ENCODE measurements around the gene BMERB1.
"Not testable (repeated sequence)": the region's sequence is repeated elsewhere in the genome, so short reads cannot be mapped to it uniquely, and the experiment has no call there.

Gene BMERB1

GRCh38 chr16:15440852-15441251 is 6.5 kb downstream of the BMERB1 start:
- H3K9me3 ChIP-seq (ENCODE audit: control insufficient read depth in 5 of 5, low read length in 5 of 5): peaks cover 0 to 7% (median 3%) of the 10 kb centered on the region in 5 donors
- peak overlapping the region; percentile 78 for H3K27ac ChIP-seq (ENCODE audit: low read depth, low read length)
- peaks cover 4 to 21% (median 17%) of the 10 kb centered on the region in 5 donors for H3K4me1 ChIP-seq (ENCODE audit: control insufficient read depth in 5 of 5, insufficient read depth in 5 of 5, low read length in 5 of 5)
- no peaks in the 10 kb centered on the region for H3K27me3 ChIP-seq (ENCODE audit: control insufficient read depth in 5 of 5, insufficient read depth in 4 of 5, low read length in 5 of 5)
- H3K4me3 ChIP-seq (ENCODE audit: low read depth in 1 of 5, low read length in 5 of 5): no peak overlapping the region
- H3K36me3 ChIP-seq (ENCODE audit: control insufficient read depth in 5 of 5, insufficient read depth in 5 of 5, low read length in 5 of 5): no peaks in the 10 kb centered on the region
- peak overlapping the region in 1 of 5 donors; percentile 44 for H3K9ac ChIP-seq (ENCODE audit: low read length in 5 of 5)

- H3K4me1 ChIP-seq (ENCODE audit: control insufficient read depth in 5 of 5, insufficient read depth in 5 of 5, low read length in 5 of 5): peaks cover 4 to 21% (median 15%) of the 10 kb centered on the region in 5 donors
- H3K36me3 ChIP-seq (ENCODE audit: control insufficient read depth in 5 of 5, insufficient read depth in 5 of 5, low read length in 5 of 5); H3K4me3 ChIP-seq (ENCODE audit: low read depth in 1 of 5, low read length in 5 of 5); H3K9me3 ChIP-seq (ENCODE audit: control insufficient read depth in 5 of 5, low read length in 5 of 5); H3K27ac ChIP-seq (ENCODE audit: low read depth, low read length); H3K27me3 ChIP-seq (ENCODE audit: control insufficient read depth in 5 of 5, insufficient read depth in 4 of 5, low read length in 5 of 5); H3K9ac ChIP-seq (ENCODE audit: low read length in 5 of 5): not testable (repeated sequence)
Observed at GRCh38 chr16:15442140-15442539, 7.8 kb downstream of the BMERB1 start.

GRCh38 chr16:15443753-15444152 is 9.4 kb downstream of the BMERB1 start:
- H3K36me3 ChIP-seq (ENCODE audit: control insufficient read depth in 5 of 5, insufficient read depth in 5 of 5, low read length in 5 of 5): no peaks in the 10 kb centered on the region
- no peak overlapping the region for H3K9ac ChIP-seq (ENCODE audit: low read length in 5 of 5)
- H3K27ac ChIP-seq (ENCODE audit: low read depth, low read length): no peak overlapping the region
- H3K9me3 ChIP-seq (ENCODE audit: control insufficient read depth in 5 of 5, low read length in 5 of 5): peaks cover 0 to 7% (median 3%) of the 10 kb centered on the region in 5 donors
- no peaks in the 10 kb centered on the region for H3K27me3 ChIP-seq (ENCODE audit: control insufficient read depth in 5 of 5, insufficient read depth in 4 of 5, low read length in 5 of 5)
- H3K4me3 ChIP-seq (ENCODE audit: low read depth in 1 of 5, low read length in 5 of 5): no peak overlapping the region
- H3K4me1 ChIP-seq (ENCODE audit: control insufficient read depth in 5 of 5, insufficient read depth in 5 of 5, low read length in 5 of 5): peaks cover 4 to 21% (median 15%) of the 10 kb centered on the region in 5 donors

GRCh38 chr16:15444264-15444663 is 9.9 kb downstream of the BMERB1 start:
- Histone ChIP-seq H3K27me3 (ENCODE audit: control insufficient read depth in 5 of 5, insufficient read depth in 4 of 5, low read length in 5 of 5) (no peaks in the 10 kb centered on the region), H3K27ac (ENCODE audit: low read depth, low read length) (no peak overlapping the region), H3K9ac (ENCODE audit: low read length in 5 of 5) (no peak overlapping the region), H3K9me3 (ENCODE audit: control insufficient read depth in 5 of 5, low read length in 5 of 5) (peaks cover 0 to 7% (median 3%) of the 10 kb centered on the region in 5 donors), H3K4me1 (ENCODE audit: control insufficient read depth in 5 of 5, insufficient read depth in 5 of 5, low read length in 5 of 5) (peaks cover 4 to 21% (median 15%) of the 10 kb centered on the region in 5 donors), H3K4me3 (ENCODE audit: low read depth in 1 of 5, low read length in 5 of 5) (no peak overlapping the region), H3K36me3 (ENCODE audit: control insufficient read depth in 5 of 5, insufficient read depth in 5 of 5, low read length in 5 of 5) (no peaks in the 10 kb centered on the region)

GRCh38 chr16:15445450-15445849 is 11.1 kb downstream of the BMERB1 start:
- no peaks in the 10 kb centered on the region for H3K36me3 ChIP-seq (ENCODE audit: control insufficient read depth in 5 of 5, insufficient read depth in 5 of 5, low read length in 5 of 5)
- H3K27ac ChIP-seq (ENCODE audit: low read depth, low read length): no peak overlapping the region
- H3K4me3 ChIP-seq (ENCODE audit: low read depth in 1 of 5, low read length in 5 of 5): no peak overlapping the region
- peaks cover 3 to 12% (median 7%) of the 10 kb centered on the region in 5 donors for H3K4me1 ChIP-seq (ENCODE audit: control insufficient read depth in 5 of 5, insufficient read depth in 5 of 5, low read length in 5 of 5)
- H3K9ac ChIP-seq (ENCODE audit: low read length in 5 of 5): no peak overlapping the region
- H3K9me3 ChIP-seq (ENCODE audit: control insufficient read depth in 5 of 5, low read length in 5 of 5): peaks cover 0 to 7% (median 3%) of the 10 kb centered on the region in 5 donors
- no peaks in the 10 kb centered on the region for H3K27me3 ChIP-seq (ENCODE audit: control insufficient read depth in 5 of 5, insufficient read depth in 4 of 5, low read length in 5 of 5)

GRCh38 chr16:15446901-15447300 is 12.5 kb downstream of the BMERB1 start:
- H3K9ac ChIP-seq (ENCODE audit: low read length in 5 of 5): no peak overlapping the region
- H3K9me3 ChIP-seq (ENCODE audit: control insufficient read depth in 5 of 5, low read length in 5 of 5): peaks cover 0 to 7% (median 3%) of the 10 kb centered on the region in 5 donors
- H3K27me3 ChIP-seq (ENCODE audit: control insufficient read depth in 5 of 5, insufficient read depth in 4 of 5, low read length in 5 of 5): no peaks in the 10 kb centered on the region
- peaks cover 0 to 8% (median 7%) of the 10 kb centered on the region in 5 donors for H3K4me1 ChIP-seq (ENCODE audit: control insufficient read depth in 5 of 5, insufficient read depth in 5 of 5, low read length in 5 of 5)
- H3K27ac ChIP-seq (ENCODE audit: low read depth, low read length): no peak overlapping the region
- H3K36me3 ChIP-seq (ENCODE audit: control insufficient read depth in 5 of 5, insufficient read depth in 5 of 5, low read length in 5 of 5): no peaks in the 10 kb centered on the region
- no peak overlapping the region for H3K4me3 ChIP-seq (ENCODE audit: low read depth in 1 of 5, low read length in 5 of 5)

- Histone ChIP-seq H3K4me3 (ENCODE audit: low read depth in 1 of 5, low read length in 5 of 5) (no peak overlapping the region), H3K4me1 (ENCODE audit: control insufficient read depth in 5 of 5, insufficient read depth in 5 of 5, low read length in 5 of 5) (peaks cover 0 to 14% (median 12%) of the 10 kb centered on the region in 5 donors), H3K9me3 (ENCODE audit: control insufficient read depth in 5 of 5, low read length in 5 of 5) (peaks cover 0 to 2% (median 0%) of the 10 kb centered on the region in 5 donors), H3K27ac (ENCODE audit: low read depth, low read length) (no peak overlapping the region), H3K36me3 (ENCODE audit: control insufficient read depth in 5 of 5, insufficient read depth in 5 of 5, low read length in 5 of 5) (no peaks in the 10 kb centered on the region), H3K27me3 (ENCODE audit: control insufficient read depth in 5 of 5, insufficient read depth in 4 of 5, low read length in 5 of 5) (no peaks in the 10 kb centered on the region), H3K9ac (ENCODE audit: low read length in 5 of 5) (no peak overlapping the region)
Observed at GRCh38 chr16:15450624-15451023, 16.2 kb downstream of the BMERB1 start.

- no peak overlapping the region for H3K4me3 ChIP-seq (ENCODE audit: low read depth in 1 of 5, low read length in 5 of 5)
Observed at GRCh38 chr16:15451098-15451731, 16.8 kb downstream of the BMERB1 start.

GRCh38 chr16:15452246-15452855 is 18.0 kb downstream of the BMERB1 start:
- H3K9ac ChIP-seq (ENCODE audit: low read length in 5 of 5): no peak overlapping the region
- no peak overlapping the region for H3K27ac ChIP-seq (ENCODE audit: low read depth, low read length)
- H3K36me3 ChIP-seq (ENCODE audit: control insufficient read depth in 5 of 5, insufficient read depth in 5 of 5, low read length in 5 of 5): no peaks in the 10 kb centered on the region
- no peak overlapping the region for H3K4me3 ChIP-seq (ENCODE audit: low read depth in 1 of 5, low read length in 5 of 5)
- H3K4me1 ChIP-seq (ENCODE audit: control insufficient read depth in 5 of 5, insufficient read depth in 5 of 5, low read length in 5 of 5): peaks cover 0 to 14% (median 12%) of the 10 kb centered on the region in 5 donors
- H3K9me3 ChIP-seq (ENCODE audit: control insufficient read depth in 5 of 5, low read length in 5 of 5): no peaks in the 10 kb centered on the region
- no peaks in the 10 kb centered on the region for H3K27me3 ChIP-seq (ENCODE audit: control insufficient read depth in 5 of 5, insufficient read depth in 4 of 5, low read length in 5 of 5)

More at GRCh38 chr16:15451098-15451731, 16.8 kb downstream of the BMERB1 start:
- no peaks in the 10 kb centered on the region for H3K9me3 ChIP-seq (ENCODE audit: control insufficient read depth in 5 of 5, low read length in 5 of 5)
- no peaks in the 10 kb centered on the region for H3K36me3 ChIP-seq (ENCODE audit: control insufficient read depth in 5 of 5, insufficient read depth in 5 of 5, low read length in 5 of 5)
- peaks cover 0 to 14% (median 12%) of the 10 kb centered on the region in 5 donors for H3K4me1 ChIP-seq (ENCODE audit: control insufficient read depth in 5 of 5, insufficient read depth in 5 of 5, low read length in 5 of 5)
- H3K27me3 ChIP-seq (ENCODE audit: control insufficient read depth in 5 of 5, insufficient read depth in 4 of 5, low read length in 5 of 5): no peaks in the 10 kb centered on the region
- H3K27ac ChIP-seq (ENCODE audit: low read depth, low read length): no peak overlapping the region
- H3K9ac ChIP-seq (ENCODE audit: low read length in 5 of 5): no peak overlapping the region

GRCh38 chr16:15453296-15453695 is 18.9 kb downstream of the BMERB1 start:
- H3K27ac ChIP-seq (ENCODE audit: low read depth, low read length): not testable (repeated sequence)

More at GRCh38 chr16:15453296-15453695, 18.9 kb downstream of the BMERB1 start:
- H3K4me3 ChIP-seq (ENCODE audit: low read depth in 1 of 5, low read length in 5 of 5); H3K9ac ChIP-seq (ENCODE audit: low read length in 5 of 5); H3K27me3 ChIP-seq (ENCODE audit: control insufficient read depth in 5 of 5, insufficient read depth in 4 of 5, low read length in 5 of 5); H3K9me3 ChIP-seq (ENCODE audit: control insufficient read depth in 5 of 5, low read length in 5 of 5); H3K36me3 ChIP-seq (ENCODE audit: control insufficient read depth in 5 of 5, insufficient read depth in 5 of 5, low read length in 5 of 5): not testable (repeated sequence)
- peaks cover 0 to 14% (median 12%) of the 10 kb centered on the region in 5 donors for H3K4me1 ChIP-seq (ENCODE audit: control insufficient read depth in 5 of 5, insufficient read depth in 5 of 5, low read length in 5 of 5)

Measured in subcutaneous abdominal adipose tissue (tissue), 5 donors.